H1 (cell line): ENCODE measurements around the gene TACC2. TPM values are rescaled to one million over a fixed set of nuclear protein-coding genes. Genes with fewer than 3 reads are reported as not detected.

ENCODE experiments used
- CHD1 ChIP-seq: IDR thresholded peaks from 2 replicates; pipeline ENCODE4 v1.6.1; 2012; ENCODE audit warnings: low read depth, low read length, improper control_type of control experiment
- CHD2 ChIP-seq: IDR thresholded peaks from 2 replicates; pipeline ENCODE4 v1.6.1; 2012; ENCODE audit warnings: low read length, improper control_type of control experiment
- HDAC2 ChIP-seq, 2 experiments: fragments of 300-600 bp in 1 of 2; sonication (generic) in 1 of 2; IDR thresholded peaks; 2 replicates each; pipeline ENCODE4 v1.6.1; 2011 to 2012; ENCODE audit warnings: low read depth in 2 of 2, low read length in 2 of 2, mild to moderate bottlenecking in 2 of 2, moderate library complexity in 2 of 2, borderline replicate concordance in 1 of 2, inconsistent platforms in 1 of 2
- KDM5A ChIP-seq: fragments of 200-600 bp; IDR thresholded peaks from 2 replicates; pipeline ENCODE4 v1.7.1; 2012; ENCODE audit warnings: mild to moderate bottlenecking, low read length, inconsistent platforms, mixed read lengths
- POU5F1 ChIP-seq: IDR thresholded peaks from 2 replicates; pipeline ENCODE4 v1.6.1; 2011; ENCODE audit warnings: low read depth, mild to moderate bottlenecking, low read length, moderate library complexity
- RAD21 ChIP-seq, 2 experiments: IDR thresholded peaks in 1 of 2; conservative IDR thresholded peaks in 1 of 2; 2 replicates each; pipeline ENCODE4 v1.6.1; 2011; ENCODE audit warnings: low read depth in 2 of 2, low read length in 2 of 2, improper control_type of control experiment in 1 of 2, inconsistent platforms in 1 of 2, mild to moderate bottlenecking in 1 of 2, moderate library complexity in 1 of 2
- SIN3A ChIP-seq, 2 experiments: IDR thresholded peaks in 1 of 2; conservative IDR thresholded peaks in 1 of 2; 2 replicates each; pipeline ENCODE4 v1.6.1; 2011 to 2012; ENCODE audit warnings: low read length in 2 of 2, improper control_type of control experiment in 1 of 2, low read depth in 1 of 2, mild to moderate bottlenecking in 1 of 2
- polyA plus RNA-seq, 7 experiments: library from polyadenylated mRNA; depleted of rRNA in 3 of 7; stranded (reverse) in 5 of 7; unstranded in 2 of 7; fragments of >200 nt in 5 of 7; fragments of 200-250 nt in 2 of 7; gene quantifications; 1 replicate in 5 of 7; 2 replicates in 1 of 7; 4 replicates in 1 of 7; pipeline versions ENCODE4 v1.2.1 to v1.2.3, GENCODE V29; 2011 to 2013; ENCODE audit warnings: missing spikeins in 2 of 7, mixed read lengths in 2 of 7
- total RNA-seq: library from RNA; stranded (reverse); fragmentation: NEBNext Ultra II Directional; extraction: Animal tissue kit (Norgen Biotek cat#: 25700); gene quantifications from 2 replicates; pipeline ENCODE4 v1.2.1, GENCODE V29; 2021
- TF ChIP-seq, protein P1 (sequence below): fragments of 300-600 bp; sonication (generic); IDR thresholded peaks from 2 replicates; pipeline ENCODE4 v1.7.1; 2012; ENCODE audit warnings: low read length, moderate library complexity, mild to moderate bottlenecking, inconsistent platforms; ENCODE audit not compliant: insufficient replicate concordance

Gene TACC2
- total and polyA plus RNA-seq, 2 of the 8 experiments (the other 6 are each of a cell fraction or from before 2014, with no cell fraction given) = 21.2 to 46.6 TPM

DNA sequence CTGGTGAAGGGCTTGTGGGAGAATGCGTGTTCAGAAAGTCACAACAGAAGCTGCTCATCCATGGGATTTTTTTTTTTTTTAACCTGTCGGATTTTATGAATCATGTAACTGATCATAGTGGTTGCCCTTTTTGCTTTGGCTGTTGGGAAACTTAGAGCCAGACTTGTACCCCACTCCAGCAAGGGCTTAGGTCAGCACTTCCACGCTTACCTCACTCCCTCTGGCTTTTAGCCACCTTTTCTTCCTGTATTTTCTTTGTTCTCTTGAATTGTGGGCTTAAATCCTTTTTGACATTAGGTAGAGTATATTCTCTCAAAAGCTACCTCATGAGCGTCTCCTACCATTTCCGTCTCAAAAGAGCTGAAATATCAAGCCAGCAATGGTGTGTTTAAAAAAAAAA, 168.5 kb downstream of the TACC2 start (continued):
- TF ChIP-seq, protein P1, sequence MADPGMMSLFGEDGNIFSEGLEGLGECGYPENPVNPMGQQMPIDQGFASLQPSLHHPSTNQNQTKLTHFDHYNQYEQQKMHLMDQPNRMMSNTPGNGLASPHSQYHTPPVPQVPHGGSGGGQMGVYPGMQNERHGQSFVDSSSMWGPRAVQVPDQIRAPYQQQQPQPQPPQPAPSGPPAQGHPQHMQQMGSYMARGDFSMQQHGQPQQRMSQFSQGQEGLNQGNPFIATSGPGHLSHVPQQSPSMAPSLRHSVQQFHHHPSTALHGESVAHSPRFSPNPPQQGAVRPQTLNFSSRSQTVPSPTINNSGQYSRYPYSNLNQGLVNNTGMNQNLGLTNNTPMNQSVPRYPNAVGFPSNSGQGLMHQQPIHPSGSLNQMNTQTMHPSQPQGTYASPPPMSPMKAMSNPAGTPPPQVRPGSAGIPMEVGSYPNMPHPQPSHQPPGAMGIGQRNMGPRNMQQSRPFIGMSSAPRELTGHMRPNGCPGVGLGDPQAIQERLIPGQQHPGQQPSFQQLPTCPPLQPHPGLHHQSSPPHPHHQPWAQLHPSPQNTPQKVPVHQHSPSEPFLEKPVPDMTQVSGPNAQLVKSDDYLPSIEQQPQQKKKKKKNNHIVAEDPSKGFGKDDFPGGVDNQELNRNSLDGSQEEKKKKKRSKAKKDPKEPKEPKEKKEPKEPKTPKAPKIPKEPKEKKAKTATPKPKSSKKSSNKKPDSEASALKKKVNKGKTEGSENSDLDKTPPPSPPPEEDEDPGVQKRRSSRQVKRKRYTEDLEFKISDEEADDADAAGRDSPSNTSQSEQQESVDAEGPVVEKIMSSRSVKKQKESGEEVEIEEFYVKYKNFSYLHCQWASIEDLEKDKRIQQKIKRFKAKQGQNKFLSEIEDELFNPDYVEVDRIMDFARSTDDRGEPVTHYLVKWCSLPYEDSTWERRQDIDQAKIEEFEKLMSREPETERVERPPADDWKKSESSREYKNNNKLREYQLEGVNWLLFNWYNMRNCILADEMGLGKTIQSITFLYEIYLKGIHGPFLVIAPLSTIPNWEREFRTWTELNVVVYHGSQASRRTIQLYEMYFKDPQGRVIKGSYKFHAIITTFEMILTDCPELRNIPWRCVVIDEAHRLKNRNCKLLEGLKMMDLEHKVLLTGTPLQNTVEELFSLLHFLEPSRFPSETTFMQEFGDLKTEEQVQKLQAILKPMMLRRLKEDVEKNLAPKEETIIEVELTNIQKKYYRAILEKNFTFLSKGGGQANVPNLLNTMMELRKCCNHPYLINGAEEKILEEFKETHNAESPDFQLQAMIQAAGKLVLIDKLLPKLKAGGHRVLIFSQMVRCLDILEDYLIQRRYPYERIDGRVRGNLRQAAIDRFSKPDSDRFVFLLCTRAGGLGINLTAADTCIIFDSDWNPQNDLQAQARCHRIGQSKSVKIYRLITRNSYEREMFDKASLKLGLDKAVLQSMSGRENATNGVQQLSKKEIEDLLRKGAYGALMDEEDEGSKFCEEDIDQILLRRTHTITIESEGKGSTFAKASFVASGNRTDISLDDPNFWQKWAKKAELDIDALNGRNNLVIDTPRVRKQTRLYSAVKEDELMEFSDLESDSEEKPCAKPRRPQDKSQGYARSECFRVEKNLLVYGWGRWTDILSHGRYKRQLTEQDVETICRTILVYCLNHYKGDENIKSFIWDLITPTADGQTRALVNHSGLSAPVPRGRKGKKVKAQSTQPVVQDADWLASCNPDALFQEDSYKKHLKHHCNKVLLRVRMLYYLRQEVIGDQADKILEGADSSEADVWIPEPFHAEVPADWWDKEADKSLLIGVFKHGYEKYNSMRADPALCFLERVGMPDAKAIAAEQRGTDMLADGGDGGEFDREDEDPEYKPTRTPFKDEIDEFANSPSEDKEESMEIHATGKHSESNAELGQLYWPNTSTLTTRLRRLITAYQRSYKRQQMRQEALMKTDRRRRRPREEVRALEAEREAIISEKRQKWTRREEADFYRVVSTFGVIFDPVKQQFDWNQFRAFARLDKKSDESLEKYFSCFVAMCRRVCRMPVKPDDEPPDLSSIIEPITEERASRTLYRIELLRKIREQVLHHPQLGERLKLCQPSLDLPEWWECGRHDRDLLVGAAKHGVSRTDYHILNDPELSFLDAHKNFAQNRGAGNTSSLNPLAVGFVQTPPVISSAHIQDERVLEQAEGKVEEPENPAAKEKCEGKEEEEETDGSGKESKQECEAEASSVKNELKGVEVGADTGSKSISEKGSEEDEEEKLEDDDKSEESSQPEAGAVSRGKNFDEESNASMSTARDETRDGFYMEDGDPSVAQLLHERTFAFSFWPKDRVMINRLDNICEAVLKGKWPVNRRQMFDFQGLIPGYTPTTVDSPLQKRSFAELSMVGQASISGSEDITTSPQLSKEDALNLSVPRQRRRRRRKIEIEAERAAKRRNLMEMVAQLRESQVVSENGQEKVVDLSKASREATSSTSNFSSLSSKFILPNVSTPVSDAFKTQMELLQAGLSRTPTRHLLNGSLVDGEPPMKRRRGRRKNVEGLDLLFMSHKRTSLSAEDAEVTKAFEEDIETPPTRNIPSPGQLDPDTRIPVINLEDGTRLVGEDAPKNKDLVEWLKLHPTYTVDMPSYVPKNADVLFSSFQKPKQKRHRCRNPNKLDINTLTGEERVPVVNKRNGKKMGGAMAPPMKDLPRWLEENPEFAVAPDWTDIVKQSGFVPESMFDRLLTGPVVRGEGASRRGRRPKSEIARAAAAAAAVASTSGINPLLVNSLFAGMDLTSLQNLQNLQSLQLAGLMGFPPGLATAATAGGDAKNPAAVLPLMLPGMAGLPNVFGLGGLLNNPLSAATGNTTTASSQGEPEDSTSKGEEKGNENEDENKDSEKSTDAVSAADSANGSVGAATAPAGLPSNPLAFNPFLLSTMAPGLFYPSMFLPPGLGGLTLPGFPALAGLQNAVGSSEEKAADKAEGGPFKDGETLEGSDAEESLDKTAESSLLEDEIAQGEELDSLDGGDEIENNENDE = no peak
- TF ChIP-seq CHD2 = no peak
- no peak for TF ChIP-seq POU5F1
- no peak for TF ChIP-seq KDM5A
- no peak for TF ChIP-seq RAD21 (IDR thresholded peaks at IDR 0.05 in 1 of 2, conservative IDR thresholded peaks at IDR 0.05 in 1 of 2; ENCODE audit: low read depth in 2 of 2, low read length in 2 of 2)
- no peak for TF ChIP-seq CHD1
- TF ChIP-seq SIN3A (conservative IDR thresholded peaks at IDR 0.05 in 1 of 2, IDR thresholded peaks at IDR 0.05 in 1 of 2; ENCODE audit: low read depth in 1 of 2, low read length in 2 of 2) = no peak
- no peak for TF ChIP-seq HDAC2 (IDR thresholded peaks at IDR 0.05; ENCODE audit: borderline replicate concordance in 1 of 2, low read depth in 2 of 2, low read length in 2 of 2)
